Smooth muscle cell of the brain vasculature (primary cell): Measurements from ENCODE around the gene C20orf141.
"Not testable (repeated sequence)": the region's sequence is repeated elsewhere in the genome, so short reads cannot be mapped to it uniquely, and the experiment has no call there.

Experiments
- DNase-seq: peaks from one replicate; pipeline ENCODE4 v3.0.0-alpha.2; 2012; ENCODE audit warnings: low read depth, low spot score

C20orf141 gene, protein sequence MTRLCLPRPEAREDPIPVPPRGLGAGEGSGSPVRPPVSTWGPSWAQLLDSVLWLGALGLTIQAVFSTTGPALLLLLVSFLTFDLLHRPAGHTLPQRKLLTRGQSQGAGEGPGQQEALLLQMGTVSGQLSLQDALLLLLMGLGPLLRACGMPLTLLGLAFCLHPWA

GRCh38 chr20:2814587-2815051 lies at the start of gene C20orf141:
Gene C20orf141, plus strand, starts transcription at chr20:2814987. Its CDS starts 198 bp downstream, at chr20:2815185.
- DNase-seq, result peak; percentile 100

DNA sequence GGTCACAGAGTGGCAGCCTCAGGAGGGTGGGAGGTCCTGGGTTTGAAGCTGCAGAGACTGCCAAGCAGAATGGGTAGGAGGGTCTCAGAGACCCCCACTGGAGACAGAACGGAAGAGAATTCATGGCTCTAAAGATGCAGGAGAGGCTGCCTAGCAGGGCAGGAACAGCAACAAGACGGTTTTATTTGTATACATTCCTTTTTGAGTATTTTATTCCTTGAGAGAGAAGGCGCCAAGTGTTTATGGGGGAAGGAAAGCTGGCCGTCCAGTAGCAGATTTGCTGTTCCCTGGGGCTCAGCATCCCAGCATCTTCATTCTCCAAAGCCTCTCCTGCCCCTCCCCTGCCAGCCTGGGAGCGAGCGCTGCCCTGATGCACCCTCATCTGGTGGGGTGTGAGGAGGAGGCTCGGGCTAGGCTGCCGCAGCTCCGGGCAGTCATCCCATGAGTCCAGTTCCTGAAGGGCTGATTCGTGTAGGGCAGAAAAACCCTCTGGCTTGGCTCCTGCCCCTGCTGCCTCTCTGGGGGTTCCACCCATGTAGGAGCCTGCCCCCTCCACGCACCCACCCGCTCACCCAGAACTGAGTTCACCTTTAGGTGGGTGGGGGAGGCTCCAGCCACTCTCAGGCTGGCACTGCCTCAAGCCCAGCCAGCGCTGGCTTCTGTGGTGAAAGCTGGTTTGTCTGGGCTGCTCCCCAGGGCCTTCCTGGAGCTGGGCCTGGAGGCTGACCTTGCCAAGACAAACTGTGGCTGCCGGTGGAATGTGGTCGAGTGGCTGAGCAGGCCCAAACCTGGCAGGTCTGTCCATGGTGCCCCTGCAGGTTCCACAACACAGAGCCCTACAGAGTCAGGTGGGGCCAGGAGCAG lies 46.8 kb upstream of the C20orf141 start:
- no peak for DNase-seq

DNA sequence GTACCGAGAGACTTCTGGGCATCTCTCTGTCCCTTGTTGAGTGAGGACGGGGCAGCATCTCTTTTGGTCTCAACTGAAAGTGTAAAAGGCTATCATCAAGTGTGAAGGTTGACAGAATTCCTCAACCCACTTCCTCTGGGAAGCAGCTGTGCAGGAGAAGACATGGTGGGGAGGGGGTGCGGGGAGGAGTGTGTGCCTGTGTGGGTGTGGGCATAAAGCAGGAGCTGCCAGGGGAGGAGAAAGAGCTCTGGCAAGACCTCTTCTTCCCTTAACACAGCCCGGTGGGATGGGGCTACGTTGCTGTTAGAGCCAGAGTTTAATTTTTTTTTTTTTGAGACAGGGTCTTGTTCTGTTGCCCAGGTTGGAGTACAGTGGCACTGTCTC lies 46.2 kb upstream of the C20orf141 start:
- no peak for DNase-seq

- DNase-seq, result not testable (repeated sequence)
Measured at GRCh38 chr20:2770091-2770490, 44.7 kb upstream of the C20orf141 start.

DNA sequence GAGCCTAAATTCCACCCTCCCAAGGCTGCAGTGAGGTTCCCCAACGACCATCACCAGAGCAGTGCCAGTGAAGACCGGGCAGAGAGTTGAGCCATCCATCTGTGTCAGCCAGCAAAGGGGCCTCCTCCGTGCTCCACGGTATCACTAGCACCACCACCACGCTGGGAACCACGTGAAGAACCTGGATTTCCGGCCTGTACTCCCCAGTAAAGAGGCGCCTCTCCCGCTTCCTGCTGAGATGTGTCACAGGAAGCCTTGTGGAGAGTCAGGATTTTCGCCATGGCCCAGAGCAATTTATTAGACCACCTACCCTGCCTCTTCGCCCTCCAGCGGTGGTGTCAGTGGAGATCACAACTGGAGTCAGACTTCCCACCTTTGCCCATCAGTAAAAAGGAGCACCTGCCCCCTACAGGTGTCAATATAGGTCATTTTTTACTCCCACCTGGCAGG lies 43.1 kb upstream of the C20orf141 start:
- DNase-seq, result no peak

- no peak for DNase-seq
Measured at GRCh38 chr20:2773812-2774211, 41.0 kb upstream of the C20orf141 start.

DNA sequence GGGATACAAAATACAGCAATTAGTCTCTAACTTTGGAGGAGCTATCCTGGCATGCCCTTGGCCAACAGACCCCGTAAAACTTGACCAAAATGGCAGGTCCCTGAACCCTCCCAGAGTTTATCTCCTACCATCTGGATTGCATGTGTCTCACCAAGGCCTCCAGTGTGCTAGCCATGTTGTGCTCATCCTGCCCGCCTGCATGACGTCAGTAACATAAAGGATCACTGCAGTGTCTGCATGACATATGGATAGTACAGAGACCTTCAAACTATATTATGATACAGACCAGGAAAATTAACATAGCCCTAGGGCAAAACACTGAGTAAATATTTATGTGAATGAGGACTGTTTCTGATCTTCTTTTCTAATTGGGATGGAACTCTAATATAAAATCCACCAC lies 39.6 kb upstream of the C20orf141 start:
- DNase-seq, result no peak

DNA sequence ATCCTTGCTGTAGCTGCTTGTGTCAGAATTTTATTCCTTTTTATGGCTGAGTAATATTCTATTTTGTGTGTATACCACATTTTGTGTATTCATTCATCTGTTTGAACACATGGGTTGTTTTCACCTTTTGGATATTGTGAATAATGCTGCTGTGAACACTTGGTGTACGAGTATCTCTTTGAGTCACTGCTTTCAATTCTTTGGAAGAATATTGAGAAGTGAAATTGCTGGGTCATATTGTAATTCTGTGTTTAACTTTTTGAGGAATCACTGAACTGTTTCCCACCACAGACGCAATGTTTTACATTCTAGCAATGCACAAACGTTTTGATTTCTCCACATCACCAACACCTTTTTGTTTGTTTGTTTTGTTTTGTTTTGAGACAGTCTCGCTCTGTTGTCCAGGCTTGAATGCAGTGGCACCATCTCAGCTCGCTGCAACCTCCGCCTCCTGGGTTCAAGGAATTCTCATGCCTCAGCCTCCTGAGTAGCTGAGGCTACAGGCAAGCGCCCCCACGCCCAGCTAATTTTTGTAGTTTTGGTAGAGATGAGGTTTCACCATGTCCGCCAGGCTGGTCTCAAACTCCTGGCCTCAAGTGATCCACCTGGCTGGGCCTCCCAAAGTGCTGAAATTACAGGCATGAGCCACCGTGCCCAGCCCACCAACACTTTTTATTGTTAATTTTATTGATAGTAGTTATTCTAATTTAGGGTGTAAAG lies 36.0 kb upstream of the C20orf141 start:
- no peak for DNase-seq

DNA sequence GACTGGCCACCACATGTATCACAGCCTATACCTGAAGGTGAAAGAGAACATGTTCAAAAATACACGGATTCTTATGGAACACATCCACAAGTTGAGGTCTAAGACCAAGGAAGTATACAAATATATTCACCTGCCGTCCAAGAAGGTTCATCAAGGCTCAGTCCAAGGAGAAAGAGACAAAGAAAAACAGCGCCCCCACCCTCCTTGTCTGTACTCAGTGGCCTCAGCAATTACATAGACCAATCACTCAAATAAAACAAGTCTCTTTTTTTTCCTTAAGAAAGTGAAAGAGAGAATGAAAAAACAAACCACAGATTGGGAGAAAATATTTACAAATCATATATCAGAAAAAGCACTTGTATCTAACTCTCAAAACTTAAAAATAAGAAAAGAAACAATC lies 33.8 kb upstream of the C20orf141 start:
- DNase-seq, result no peak

GRCh38 chr20:2783908-2784566 lies 30.8 kb upstream of the C20orf141 start:
- no peak for DNase-seq

DNA sequence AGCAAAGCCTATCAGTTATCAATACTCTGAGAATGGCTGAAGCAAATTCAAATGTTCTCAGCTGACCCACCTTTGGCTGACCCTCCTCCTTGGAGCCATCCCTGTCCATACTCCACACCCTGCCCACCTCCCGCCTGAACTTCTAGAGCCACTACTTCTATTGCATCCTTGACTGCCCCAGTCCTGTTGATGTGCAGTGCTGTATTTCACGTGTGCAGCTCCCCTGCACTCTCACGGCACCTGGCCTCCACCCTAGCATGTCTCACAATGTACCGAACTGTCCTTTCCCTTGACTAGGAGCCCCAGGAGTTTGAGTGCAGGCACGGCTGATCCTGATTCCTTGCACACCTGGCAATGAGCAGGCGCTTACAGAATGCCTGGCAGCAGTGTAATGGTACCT lies 21.3 kb upstream of the C20orf141 start:
- DNase-seq, result no peak

- DNase-seq, result no peak
Measured at GRCh38 chr20:2794202-2794748, 20.5 kb upstream of the C20orf141 start.

GRCh38 chr20:2794866-2795447 lies 19.8 kb upstream of the C20orf141 start:
- DNase-seq, result no peak

GRCh38 chr20:2795451-2795850 lies 19.3 kb upstream of the C20orf141 start:
- DNase-seq, result no peak

- no peak for DNase-seq
Measured at GRCh38 chr20:2796011-2796660, 18.7 kb upstream of the C20orf141 start.

GRCh38 chr20:2797136-2797983 lies 17.4 kb upstream of the C20orf141 start:
- DNase-seq, result no peak

GRCh38 chr20:2798095-2798805 lies 16.5 kb upstream of the C20orf141 start:
- no peak for DNase-seq

GRCh38 chr20:2798814-2799213 lies 16.0 kb upstream of the C20orf141 start:
- DNase-seq, result peak; percentile 76

- DNase-seq, result no peak
Measured at GRCh38 chr20:2799271-2799670, 15.5 kb upstream of the C20orf141 start.
